Gastroesophageal sphincter (tissue), 4 donors: Measurements from ENCODE around the gene KRTAP1-5. TPM values are rescaled to one million over a fixed set of nuclear protein-coding genes. Genes with fewer than 3 reads are reported as not detected.

Experiments
- small RNA-seq, 4 donors: library from RNA; depleted of rRNA; stranded (forward); fragments of <200 nt; gene quantifications; one replicate each; pipeline ENCODE3, GENCODE V24; 2016
- total RNA-seq, 4 donors: library from RNA; depleted of rRNA; stranded (reverse); fragments of >200 nt; gene quantifications; one replicate each; pipeline ENCODE4 v1.1.0, GENCODE V29; 2016

KRTAP1-5 gene
- total RNA-seq, 4 donors from 2014 or later = not detected

Small RNAs within 50 kb of the gene (small RNA-seq; reads per million reads assigned to genes)
- gene KRTAP3-4P = 0 reads per million in 4 donors

Other genes with a start within 250 kb of the KRTAP1-5 start
- gene KRT27, start 244.7 kb downstream of the KRTAP1-5 start, total RNA-seq = not detected
- not detected for gene KRT28, start 227.2 kb downstream of the KRTAP1-5 start, total RNA-seq
- gene KRT10, start 204.6 kb downstream of the KRTAP1-5 start, total RNA-seq = 10 to 100 TPM in 3 of 4 donors, 1 to 10 TPM in 1; 5.1 to 14.3 (median 10.6) TPM
- not detected for gene KRT12, start 160.0 kb downstream of the KRTAP1-5 start, total RNA-seq
- not detected for gene KRT20, start 142.0 kb downstream of the KRTAP1-5 start, total RNA-seq
- gene KRT23, start 89.6 kb downstream of the KRTAP1-5 start, total RNA-seq = 1 to 10 TPM in 1 of 4 donors, not detected in 3; 6.1 TPM
- not detected for gene KRT39, start 60.3 kb downstream of the KRTAP1-5 start, total RNA-seq
- not detected for gene KRT40, start 42.9 kb downstream of the KRTAP1-5 start, total RNA-seq
- gene KRTAP3-3, start 33.0 kb downstream of the KRTAP1-5 start, total RNA-seq = not detected
- gene KRTAP3-2, start 27.3 kb downstream of the KRTAP1-5 start, total RNA-seq = not detected
- gene KRTAP3-1, start 18.1 kb downstream of the KRTAP1-5 start, total RNA-seq = not detected
- gene KRTAP1-4, start 3.0 kb upstream of the KRTAP1-5 start, total RNA-seq = not detected
- not detected for gene KRTAP1-3, start 7.7 kb upstream of the KRTAP1-5 start, total RNA-seq
- not detected for gene KRTAP1-1, start 14.2 kb upstream of the KRTAP1-5 start, total RNA-seq
- not detected for gene KRTAP2-1, start 20.1 kb upstream of the KRTAP1-5 start, total RNA-seq
- not detected for gene KRTAP2-2, start 28.0 kb upstream of the KRTAP1-5 start, total RNA-seq
- gene KRTAP2-3, start 32.9 kb upstream of the KRTAP1-5 start, total RNA-seq = not detected
- not detected for gene KRTAP2-4, start 38.7 kb upstream of the KRTAP1-5 start, total RNA-seq
- not detected for gene KRTAP4-7, start 56.9 kb upstream of the KRTAP1-5 start, total RNA-seq
- gene KRTAP4-8, start 70.9 kb upstream of the KRTAP1-5 start, total RNA-seq = not detected
- not detected for gene KRTAP4-16, start 75.0 kb upstream of the KRTAP1-5 start, total RNA-seq
- gene KRTAP4-9, start 78.2 kb upstream of the KRTAP1-5 start, total RNA-seq = not detected
- gene KRTAP4-11, start 91.2 kb upstream of the KRTAP1-5 start, total RNA-seq = not detected
- not detected for gene KRTAP4-12, start 97.0 kb upstream of the KRTAP1-5 start, total RNA-seq
- gene KRTAP4-6, start 113.3 kb upstream of the KRTAP1-5 start, total RNA-seq = not detected
- gene KRTAP4-5, start 122.6 kb upstream of the KRTAP1-5 start, total RNA-seq = not detected
- not detected for gene KRTAP4-4, start 133.5 kb upstream of the KRTAP1-5 start, total RNA-seq
- not detected for gene KRTAP4-3, start 141.0 kb upstream of the KRTAP1-5 start, total RNA-seq
- gene KRTAP4-2, start 151.0 kb upstream of the KRTAP1-5 start, total RNA-seq = not detected
- gene KRTAP4-1, start 157.7 kb upstream of the KRTAP1-5 start, total RNA-seq = not detected
- gene KRTAP9-1, start 162.7 kb upstream of the KRTAP1-5 start, total RNA-seq = not detected
- not detected for gene KRTAP9-2, start 199.4 kb upstream of the KRTAP1-5 start, total RNA-seq
- gene KRTAP9-3, start 205.2 kb upstream of the KRTAP1-5 start, total RNA-seq = not detected
- not detected for gene KRTAP9-8, start 210.8 kb upstream of the KRTAP1-5 start, total RNA-seq
- gene KRTAP9-4, start 222.5 kb upstream of the KRTAP1-5 start, total RNA-seq = not detected
- not detected for gene KRTAP9-9, start 228.2 kb upstream of the KRTAP1-5 start, total RNA-seq
- gene KRTAP9-6, start 238.2 kb upstream of the KRTAP1-5 start, total RNA-seq = not detected
- under 1 TPM in 1 of 4 donors, not detected in 3; 0.66 TPM for gene KRTAP9-7, start 248.5 kb upstream of the KRTAP1-5 start, total RNA-seq